ENCODE data around the gene LNX2. TPM values are rescaled to one million over a fixed set of nuclear protein-coding genes. Genes with fewer than 3 reads are reported as not detected.

LNX2 gene
- total and polyA plus RNA-seq, 11 donors, result 3.6 to 18.7 (median 12.7) TPM

GRCh38 chr13:27639186-27639585, 18.9 kb upstream of the LNX2 start:
- Histone ChIP-seq H3K36me3 (no peaks in the 10 kb centered on the region), H3K9me3 (no peaks in the 10 kb centered on the region), H3K27me3 (no peaks in the 10 kb centered on the region), H3K4me3 (no peak overlapping the region), H3K27ac (peak overlapping the region in 6 of 12 donors; percentile 23 to 76 (median 36)), H3K4me1 (peaks cover 0 to 52% (median 28%) of the 10 kb centered on the region in 12 donors)
- ATAC-seq (no peak), DNase-seq (no peak)
- TF ChIP-seq POLR2A (IDR thresholded peaks at IDR 0.05) (no peak), CTCF (IDR thresholded peaks at IDR 0.05) (no peak)
- intact Hi-C loops (cut with DNase I), result no loop called here

- ATAC-seq (peak in 2 of 4 donors; percentile 52 to 55), DNase-seq (peak in 1 of 5 donors; percentile 28)
- peaks cover 0 to 46% (median 24%) of the 10 kb centered on the region in 12 donors for H3K4me1 ChIP-seq
- 26 to 46% (median 37%) methylated on average over 2 of the region's 2 CpGs for WGBS, 4 donors
- intact Hi-C loops (cut with DNase I), result no loop called here
- no peaks in the 10 kb centered on the region for H3K36me3 ChIP-seq
- no peak for TF ChIP-seq CTCF (IDR thresholded peaks at IDR 0.05)
- no peak for TF ChIP-seq POLR2A (IDR thresholded peaks at IDR 0.05)
- peak overlapping the region in 9 of 12 donors; percentile 3 to 76 (median 27) for H3K27ac ChIP-seq
- no peak overlapping the region for H3K4me3 ChIP-seq
- H3K27me3 ChIP-seq, result no peaks in the 10 kb centered on the region
- H3K9me3 ChIP-seq, result no peaks in the 10 kb centered on the region
Measured at GRCh38 chr13:27638521-27638920, 18.2 kb upstream of the LNX2 start.

DNA sequence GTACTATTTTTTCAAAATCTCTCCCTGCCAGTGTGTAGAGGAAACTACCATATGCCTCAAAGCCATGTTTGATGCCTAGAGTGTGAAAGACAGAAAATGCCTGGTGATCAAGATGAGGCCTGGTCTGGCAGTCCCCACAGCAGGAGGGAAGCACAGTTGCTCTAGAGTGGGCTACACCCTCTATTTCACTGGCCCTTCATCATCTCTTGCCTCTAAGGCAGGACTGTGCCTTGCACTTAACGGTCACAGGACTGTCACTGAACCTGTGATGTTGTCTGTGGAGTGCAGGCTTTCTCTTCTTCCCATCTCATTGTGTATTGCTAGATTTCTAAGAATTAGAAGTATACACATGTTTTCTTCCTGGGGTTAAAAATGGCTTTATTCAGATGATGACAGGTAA, 17.7 kb upstream of the LNX2 start:
- DNase-seq, result no peak
- Histone ChIP-seq H3K36me3 (no peaks in the 10 kb centered on the region), H3K9me3 (no peaks in the 10 kb centered on the region), H3K4me3 (no peak overlapping the region), H3K4me1 (peaks cover 0 to 45% (median 25%) of the 10 kb centered on the region in 12 donors), H3K27ac (peak overlapping the region in 8 of 12 donors; percentile 3 to 76 (median 25)), H3K27me3 (no peaks in the 10 kb centered on the region)
- intact Hi-C loops (cut with DNase I), result no loop called here
- WGBS, 4 donors, result 75 to 87% (median 81%) methylated on average over 1 of the region's 1 CpG
- TF ChIP-seq CTCF (IDR thresholded peaks at IDR 0.05), result no peak
- no peak for TF ChIP-seq POLR2A (IDR thresholded peaks at IDR 0.05)
- no peak for ATAC-seq

GRCh38 chr13:27637289-27637626, 16.9 kb upstream of the LNX2 start:
- intact Hi-C loops (cut with DNase I), result no loop called here
- Histone ChIP-seq H3K4me1 (peaks cover 0 to 40% (median 25%) of the 10 kb centered on the region in 12 donors), H3K27me3 (no peaks in the 10 kb centered on the region), H3K27ac (peak overlapping the region in 1 of 12 donors; percentile 76), H3K9me3 (no peaks in the 10 kb centered on the region), H3K36me3 (peaks cover 0 to 6% (median 0%) of the 10 kb centered on the region in 9 donors), H3K4me3 (no peak overlapping the region)
- TF ChIP-seq POLR2A (IDR thresholded peaks at IDR 0.05), result no peak
- DNase-seq (no peak), ATAC-seq (no peak)
- 98 to 99% (median 98%) methylated on average over 1 of the region's 1 CpG for WGBS, 4 donors
